ENCODE measurements around the gene TMUB2. TPM values are rescaled to one million over a fixed set of nuclear protein-coding genes. Genes with fewer than 3 reads are reported as not detected.

The TMUB2 gene
- total and polyA plus RNA-seq, 4 donors: 12.2 to 18.8 (median 14.0) TPM

- TF ChIP-seq CTCF (IDR thresholded peaks at IDR 0.05; ENCODE audit: low read depth, low read length, missing input control): no peak
- no peak for DNase-seq (ENCODE audit: low spot score)
- WGBS: 93% methylated on average over 17 of the region's 17 CpGs
- Histone ChIP-seq H3K9me3 (ENCODE audit: control insufficient read depth in 4 of 4, low read length in 3 of 4) (no peaks in the 10 kb centered on the region), H3K36me3 (ENCODE audit: control insufficient read depth in 4 of 4, insufficient read depth in 3 of 4, low read depth in 1 of 4, low read length in 3 of 4) (peaks cover 1 to 34% (median 23%) of the 10 kb centered on the region in 4 donors), H3K4me3 (ENCODE audit: low read depth in 1 of 3, low read length in 3 of 3) (no peak overlapping the region), H3K27ac (ENCODE audit: low read depth in 1 of 2, low read length in 2 of 2) (no peak overlapping the region), H3K27me3 (ENCODE audit: control insufficient read depth in 4 of 4, insufficient read depth in 4 of 4, low read length in 3 of 4) (no peaks in the 10 kb centered on the region), H3K9ac (ENCODE audit: low read depth in 1 of 2, low read length in 2 of 2) (no peak overlapping the region), H3K4me1 (ENCODE audit: control insufficient read depth in 4 of 4, insufficient read depth in 4 of 4, low read length in 3 of 4) (peaks cover 0 to 12% (median 7%) of the 10 kb centered on the region in 4 donors)
These were observed 20.5 kb downstream of the TMUB2 start for GRCh38 chr17:44207319-44207718.

DNA sequence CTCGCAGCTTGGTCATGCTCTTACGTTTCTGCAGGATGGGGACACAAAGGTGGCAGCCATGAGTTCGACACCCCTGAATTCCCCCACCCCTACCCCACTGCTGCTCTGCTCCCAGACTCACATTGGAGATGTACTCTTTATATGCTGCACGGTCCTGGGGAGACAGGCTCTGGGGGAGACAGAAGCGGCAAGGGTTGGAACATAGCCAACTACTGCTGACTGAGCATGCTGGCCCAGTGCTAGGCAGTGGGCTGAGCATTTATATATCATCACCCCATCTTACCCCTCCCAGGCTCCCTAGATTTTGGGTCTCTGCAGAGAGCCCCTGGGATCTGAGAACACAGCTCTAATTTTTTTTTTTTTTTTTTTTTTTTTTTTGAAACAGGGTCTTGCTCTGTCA lies 21.0 kb downstream of the TMUB2 start:
- no peak for DNase-seq (ENCODE audit: low spot score)
- no peaks in the 10 kb centered on the region for H3K27me3 ChIP-seq (ENCODE audit: control insufficient read depth in 4 of 4, insufficient read depth in 4 of 4, low read length in 3 of 4)
- no peak overlapping the region for H3K9ac ChIP-seq (ENCODE audit: low read depth in 1 of 2, low read length in 2 of 2)
- H3K9me3 ChIP-seq (ENCODE audit: control insufficient read depth in 4 of 4, low read length in 3 of 4): no peaks in the 10 kb centered on the region
- no peak overlapping the region for H3K4me3 ChIP-seq (ENCODE audit: low read depth in 1 of 3, low read length in 3 of 3)
- TF ChIP-seq ATF3 (IDR thresholded peaks at IDR 0.05) (no peak), SP1 (IDR thresholded peaks at IDR 0.05) (no peak), EGR1 (IDR thresholded peaks at IDR 0.05; ENCODE audit: low read depth in 2 of 2) (no peak), HNF4A (conservative IDR thresholded peaks at IDR 0.05) (no peak), CTCF (IDR thresholded peaks at IDR 0.05; ENCODE audit: low read depth, low read length, missing input control) (no peak), JUND (IDR thresholded peaks at IDR 0.05) (no peak), MAX (IDR thresholded peaks at IDR 0.05) (no peak), GABPA (IDR thresholded peaks at IDR 0.05 in 1 of 2, conservative IDR thresholded peaks at IDR 0.05 in 1 of 2) (no peak), REST (IDR thresholded peaks at IDR 0.05) (no peak), RXRA (IDR thresholded peaks at IDR 0.05) (no peak), FOXA2 (IDR thresholded peaks at IDR 0.05) (no peak), HNF4G (IDR thresholded peaks at IDR 0.05) (no peak), YY1 (IDR thresholded peaks at IDR 0.05) (no peak), RAD21 (IDR thresholded peaks at IDR 0.05) (no peak), FOXA1 (IDR thresholded peaks at IDR 0.05) (no peak), TAF1 (conservative IDR thresholded peaks at IDR 0.05) (no peak), NR2F2 (IDR thresholded peaks at IDR 0.05) (no peak)
- TF ChIP-seq, protein P1, sequence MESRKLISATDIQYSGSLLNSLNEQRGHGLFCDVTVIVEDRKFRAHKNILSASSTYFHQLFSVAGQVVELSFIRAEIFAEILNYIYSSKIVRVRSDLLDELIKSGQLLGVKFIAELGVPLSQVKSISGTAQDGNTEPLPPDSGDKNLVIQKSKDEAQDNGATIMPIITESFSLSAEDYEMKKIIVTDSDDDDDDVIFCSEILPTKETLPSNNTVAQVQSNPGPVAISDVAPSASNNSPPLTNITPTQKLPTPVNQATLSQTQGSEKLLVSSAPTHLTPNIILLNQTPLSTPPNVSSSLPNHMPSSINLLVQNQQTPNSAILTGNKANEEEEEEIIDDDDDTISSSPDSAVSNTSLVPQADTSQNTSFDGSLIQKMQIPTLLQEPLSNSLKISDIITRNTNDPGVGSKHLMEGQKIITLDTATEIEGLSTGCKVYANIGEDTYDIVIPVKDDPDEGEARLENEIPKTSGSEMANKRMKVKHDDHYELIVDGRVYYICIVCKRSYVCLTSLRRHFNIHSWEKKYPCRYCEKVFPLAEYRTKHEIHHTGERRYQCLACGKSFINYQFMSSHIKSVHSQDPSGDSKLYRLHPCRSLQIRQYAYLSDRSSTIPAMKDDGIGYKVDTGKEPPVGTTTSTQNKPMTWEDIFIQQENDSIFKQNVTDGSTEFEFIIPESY (IDR thresholded peaks at IDR 0.05): no peak
- peaks cover 1 to 34% (median 23%) of the 10 kb centered on the region in 4 donors for H3K36me3 ChIP-seq (ENCODE audit: control insufficient read depth in 4 of 4, insufficient read depth in 3 of 4, low read depth in 1 of 4, low read length in 3 of 4)
- peaks cover 0 to 12% (median 7%) of the 10 kb centered on the region in 4 donors for H3K4me1 ChIP-seq (ENCODE audit: control insufficient read depth in 4 of 4, insufficient read depth in 4 of 4, low read length in 3 of 4)
- WGBS: 91% methylated on average over 5 of the region's 5 CpGs
- no peak overlapping the region for H3K27ac ChIP-seq (ENCODE audit: low read depth in 1 of 2, low read length in 2 of 2)

Data from liver (tissue), 9 donors.